Keratinocyte (primary cell): ENCODE data around the gene ARMH2. TPM values are rescaled to one million over a fixed set of nuclear protein-coding genes. Genes with fewer than 3 reads are reported as not detected.

Experiments used
- DNase-seq: peaks from one replicate; pipeline ENCODE4 v3.0.0-alpha.2; 2011; ENCODE audit warnings: low read depth, missing footprints, low spot score
- FAIRE-seq: peaks from 2 replicates; lab custom pipeline; 2011; peaks lifted over from hg19 to GRCh38; lab: Jason Lieb, UNC
- H2AFZ ChIP-seq: 2 replicates; pipeline ENCODE4 v1.6.0; 2012; ENCODE audit warnings: low read length, control low read depth, inconsistent platforms; ENCODE audit not compliant: control insufficient read depth
- H3K27ac ChIP-seq: 2 replicates; pipeline ENCODE4 v1.5.1; 2011; ENCODE audit warnings: low read length; ENCODE audit not compliant: control insufficient read depth, insufficient read depth
- H3K27me3 ChIP-seq: 3 replicates; pipeline ENCODE4 v1.6.0; 2011; ENCODE audit warnings: low read length; ENCODE audit not compliant: control insufficient read depth, insufficient read depth; ENCODE audit errors: extremely low read depth
- H3K36me3 ChIP-seq, 2 experiments: 2 replicates in 1 of 2; 3 replicates in 1 of 2; pipeline ENCODE4 v1.5.1; 2011; ENCODE audit warnings: low read length in 2 of 2, mild to moderate bottlenecking in 1 of 2; ENCODE audit not compliant: control insufficient read depth in 2 of 2, insufficient read depth in 2 of 2; ENCODE audit errors: extremely low read depth in 1 of 2
- H3K4me1 ChIP-seq: 3 replicates; pipeline ENCODE4 v1.5.1; 2011; ENCODE audit warnings: low read length; ENCODE audit not compliant: control insufficient read depth, insufficient read depth; ENCODE audit errors: extremely low read depth
- H3K4me2 ChIP-seq: 3 replicates; pipeline ENCODE4 v1.6.0; 2011; ENCODE audit warnings: low read depth, low read length; ENCODE audit not compliant: control insufficient read depth, insufficient read depth; ENCODE audit errors: extremely low read depth
- H3K4me3 ChIP-seq, 3 experiments: fragments of 200-600 bp in 1 of 3; sonication (generic) in 1 of 3; 2 replicates in 2 of 3; 3 replicates in 1 of 3; pipeline ENCODE4 v1.5.1; 2011 to 2016; ENCODE audit warnings: low read length in 3 of 3, mild to moderate bottlenecking in 3 of 3, control low read depth in 2 of 3, inconsistent platforms in 1 of 3, low read depth in 1 of 3, mixed read lengths in 1 of 3, mixed run types in 1 of 3, moderate library complexity in 1 of 3; ENCODE audit not compliant: control insufficient read depth in 2 of 3, insufficient read depth in 2 of 3; ENCODE audit errors: extremely low read depth in 1 of 3
- H3K79me2 ChIP-seq: 2 replicates; pipeline ENCODE4 v1.6.0; 2012; ENCODE audit warnings: low read length; ENCODE audit not compliant: control insufficient read depth, insufficient read depth
- H3K9ac ChIP-seq: 3 replicates; pipeline ENCODE4 v1.6.0; 2011; ENCODE audit warnings: low read length; ENCODE audit not compliant: control insufficient read depth, insufficient read depth; ENCODE audit errors: extremely low read depth
- H3K9me1 ChIP-seq: 3 replicates; pipeline ENCODE4 v1.6.0; 2011; ENCODE audit warnings: low read length; ENCODE audit not compliant: control insufficient read depth, insufficient read depth; ENCODE audit errors: extremely low read depth
- H3K9me3 ChIP-seq: 2 replicates; pipeline ENCODE4 v1.5.1; 2012; ENCODE audit warnings: low read depth, low read length; ENCODE audit not compliant: control insufficient read depth
- H4K20me1 ChIP-seq: 3 replicates; pipeline ENCODE4 v1.6.0; 2011; ENCODE audit warnings: low read length; ENCODE audit not compliant: control insufficient read depth, insufficient read depth; ENCODE audit errors: extremely low read depth
- EZH2 ChIP-seq: IDR thresholded peaks from one replicate; pipeline ENCODE4 v1.6.1; 2012; ENCODE audit warnings: inconsistent platforms, mild to moderate bottlenecking, low read length, moderate library complexity
- dilution Hi-C: fragments of 300-500 bp; cut with MboI; formaldehyde crosslinking; loops from one replicate; pipeline ENCODE4 v1.7.0; 2020; ENCODE audit warnings: low sequenced_read_pairs; ENCODE audit not compliant: extremely low pct_ligation_motif_present
- polyA plus RNA-seq, 5 experiments: library from polyadenylated mRNA; depleted of rRNA in 3 of 5; stranded (reverse) in 3 of 5; stranded (forward) in 1 of 5; unstranded in 1 of 5; fragments of >200 nt; gene quantifications; 1 replicate in 1 of 5; 2 replicates in 3 of 5; 3 replicates in 1 of 5; pipeline versions ENCODE4 v1.2.1 to v1.2.3, GENCODE V29; 2011 to 2012; ENCODE audit warnings: missing spikeins in 2 of 5, low read depth in 1 of 5, low replicate concordance in 1 of 5
- TF ChIP-seq, protein P1 (sequence below), 3 experiments: IDR thresholded peaks in 1 of 3; conservative IDR thresholded peaks in 1 of 3; optimal IDR thresholded peaks in 1 of 3; 2 replicates in 2 of 3; 3 replicates in 1 of 3; pipeline versions ENCODE3 to v1.5.1; 2011; ENCODE audit warnings: low read length in 3 of 3, mild to moderate bottlenecking in 3 of 3, moderate library complexity in 2 of 3, control low read depth in 1 of 3, inconsistent platforms in 1 of 3; ENCODE audit not compliant: insufficient read depth in 2 of 3; ENCODE audit errors: extremely low read depth in 1 of 3

ARMH2 gene
- polyA plus RNA-seq, 1 donor (not counting 4 experiments of a cell fraction or from before 2014, with no cell fraction given) = not detected

DNA sequence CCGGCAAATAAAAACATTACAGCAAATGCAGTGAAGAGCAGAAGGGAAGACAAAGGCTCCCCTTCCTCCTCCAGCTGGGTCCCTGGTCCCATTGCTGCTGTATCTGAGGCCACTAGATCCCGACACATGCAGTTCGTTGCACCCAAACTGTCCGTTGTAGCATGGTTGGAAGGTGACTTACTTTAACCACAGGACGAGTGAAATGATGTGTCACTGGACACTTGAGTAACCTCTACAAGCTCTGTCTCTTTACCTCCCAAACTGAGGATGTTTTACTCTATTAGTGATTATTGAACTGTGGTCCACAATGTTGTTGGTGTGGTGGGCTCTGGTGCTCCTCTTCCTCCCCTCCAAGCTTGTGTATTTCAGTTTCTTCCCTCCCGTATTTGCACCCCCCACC lies 46.2 kb upstream of the ARMH2 start:
- H3K36me3 ChIP-seq = no peaks in the 10 kb centered on the region
- no peak overlapping the region for H3K9ac ChIP-seq
- H3K4me2 ChIP-seq = no peak overlapping the region
- no peak for FAIRE-seq
- H3K9me1 ChIP-seq = no peaks in the 10 kb centered on the region
- no peak for DNase-seq
- no peak overlapping the region for H3K27ac ChIP-seq
- H2AFZ ChIP-seq = no peak overlapping the region
- no peak for TF ChIP-seq EZH2
- H4K20me1 ChIP-seq = no peaks in the 10 kb centered on the region
- dilution Hi-C loops = no loop called here
- no peaks in the 10 kb centered on the region for H3K9me3 ChIP-seq
- H3K4me3 ChIP-seq = no peak overlapping the region
- peaks cover 6% of the 10 kb centered on the region for H3K4me1 ChIP-seq
- H3K79me2 ChIP-seq = no peaks in the 10 kb centered on the region
- H3K27me3 ChIP-seq = no peaks in the 10 kb centered on the region

DNA sequence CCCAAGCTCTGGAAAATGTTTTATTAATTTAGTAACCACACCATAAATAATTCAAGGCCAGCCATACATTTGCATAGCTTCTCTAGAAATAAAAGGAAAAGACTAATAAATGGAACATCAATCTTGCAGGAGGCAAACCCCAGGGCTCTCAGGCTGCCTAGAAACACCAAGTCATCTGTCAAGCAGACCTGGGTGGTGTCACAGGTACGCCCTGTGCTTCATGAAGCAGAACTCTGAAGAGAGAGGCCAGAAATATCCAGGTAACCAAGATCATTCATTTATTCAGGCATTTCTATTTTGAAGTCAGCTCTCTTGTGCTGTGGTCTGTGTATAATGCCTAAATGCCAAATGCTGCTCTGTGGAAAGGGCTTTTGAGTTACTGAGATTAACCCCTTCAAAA lies 45.3 kb upstream of the ARMH2 start:
- Histone ChIP-seq H3K9me1 (no peaks in the 10 kb centered on the region), H3K4me1 (peaks cover 6% of the 10 kb centered on the region), H3K4me2 (no peak overlapping the region), H3K79me2 (no peaks in the 10 kb centered on the region), H3K9ac (no peak overlapping the region), H4K20me1 (no peaks in the 10 kb centered on the region), H2AFZ (no peak overlapping the region), H3K27ac (no peak overlapping the region), H3K9me3 (no peaks in the 10 kb centered on the region), H3K36me3 (no peaks in the 10 kb centered on the region), H3K4me3 (no peak overlapping the region), H3K27me3 (no peaks in the 10 kb centered on the region)
- dilution Hi-C loops = no loop called here
- no peak for DNase-seq
- no peak for FAIRE-seq
- TF ChIP-seq, protein P1, sequence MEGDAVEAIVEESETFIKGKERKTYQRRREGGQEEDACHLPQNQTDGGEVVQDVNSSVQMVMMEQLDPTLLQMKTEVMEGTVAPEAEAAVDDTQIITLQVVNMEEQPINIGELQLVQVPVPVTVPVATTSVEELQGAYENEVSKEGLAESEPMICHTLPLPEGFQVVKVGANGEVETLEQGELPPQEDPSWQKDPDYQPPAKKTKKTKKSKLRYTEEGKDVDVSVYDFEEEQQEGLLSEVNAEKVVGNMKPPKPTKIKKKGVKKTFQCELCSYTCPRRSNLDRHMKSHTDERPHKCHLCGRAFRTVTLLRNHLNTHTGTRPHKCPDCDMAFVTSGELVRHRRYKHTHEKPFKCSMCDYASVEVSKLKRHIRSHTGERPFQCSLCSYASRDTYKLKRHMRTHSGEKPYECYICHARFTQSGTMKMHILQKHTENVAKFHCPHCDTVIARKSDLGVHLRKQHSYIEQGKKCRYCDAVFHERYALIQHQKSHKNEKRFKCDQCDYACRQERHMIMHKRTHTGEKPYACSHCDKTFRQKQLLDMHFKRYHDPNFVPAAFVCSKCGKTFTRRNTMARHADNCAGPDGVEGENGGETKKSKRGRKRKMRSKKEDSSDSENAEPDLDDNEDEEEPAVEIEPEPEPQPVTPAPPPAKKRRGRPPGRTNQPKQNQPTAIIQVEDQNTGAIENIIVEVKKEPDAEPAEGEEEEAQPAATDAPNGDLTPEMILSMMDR (optimal IDR thresholded peaks at IDR 0.05 in 1 of 3, IDR thresholded peaks at IDR 0.05 in 1 of 3, conservative IDR thresholded peaks at IDR 0.05 in 1 of 3; ENCODE audit: extremely low read depth in 1 of 3, insufficient read depth in 2 of 3, low read length in 3 of 3) = no peak
- no peak for TF ChIP-seq EZH2

DNA sequence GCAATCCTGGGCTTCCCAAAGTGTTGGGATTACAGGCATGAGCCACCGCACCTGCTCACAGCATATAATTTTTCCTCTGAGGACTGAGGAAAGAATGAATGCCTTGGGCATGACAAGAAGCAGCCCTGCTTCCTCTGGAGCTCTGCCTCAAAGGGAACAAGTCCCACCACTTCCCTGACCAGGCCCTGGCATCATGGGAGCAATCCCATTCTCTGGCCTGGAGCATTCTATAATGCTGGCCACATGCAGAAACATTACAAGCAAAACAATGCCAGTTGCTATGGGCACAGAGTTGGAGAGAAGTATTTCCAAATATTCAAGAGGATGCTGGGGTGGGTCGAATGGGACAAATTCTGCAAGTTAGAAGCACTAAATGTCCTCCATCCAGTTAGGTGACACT lies 41.5 kb upstream of the ARMH2 start:
- H3K4me2 ChIP-seq = no peak overlapping the region
- H3K9ac ChIP-seq = no peak overlapping the region
- no peaks in the 10 kb centered on the region for H3K27me3 ChIP-seq
- FAIRE-seq (no peak), DNase-seq (no peak)
- no peaks in the 10 kb centered on the region for H3K79me2 ChIP-seq
- H3K4me3 ChIP-seq = no peak overlapping the region
- H2AFZ ChIP-seq = no peak overlapping the region
- no peaks in the 10 kb centered on the region for H3K36me3 ChIP-seq
- dilution Hi-C loops = no loop called here
- no peak for TF ChIP-seq EZH2
- TF ChIP-seq, protein P1 (optimal IDR thresholded peaks at IDR 0.05 in 1 of 3, IDR thresholded peaks at IDR 0.05 in 1 of 3, conservative IDR thresholded peaks at IDR 0.05 in 1 of 3; ENCODE audit: extremely low read depth in 1 of 3, insufficient read depth in 2 of 3, low read length in 3 of 3) = no peak
- no peaks in the 10 kb centered on the region for H4K20me1 ChIP-seq
- H3K4me1 ChIP-seq = no peaks in the 10 kb centered on the region
- H3K9me1 ChIP-seq = no peaks in the 10 kb centered on the region
- no peaks in the 10 kb centered on the region for H3K9me3 ChIP-seq
- no peak overlapping the region for H3K27ac ChIP-seq
